Measurements from ENCODE around the gene NCOA7.
"Not testable (repeated sequence)": the region's sequence is repeated elsewhere in the genome, so short reads cannot be mapped to it uniquely, and the experiment has no call there.

NCOA7 gene

DNA sequence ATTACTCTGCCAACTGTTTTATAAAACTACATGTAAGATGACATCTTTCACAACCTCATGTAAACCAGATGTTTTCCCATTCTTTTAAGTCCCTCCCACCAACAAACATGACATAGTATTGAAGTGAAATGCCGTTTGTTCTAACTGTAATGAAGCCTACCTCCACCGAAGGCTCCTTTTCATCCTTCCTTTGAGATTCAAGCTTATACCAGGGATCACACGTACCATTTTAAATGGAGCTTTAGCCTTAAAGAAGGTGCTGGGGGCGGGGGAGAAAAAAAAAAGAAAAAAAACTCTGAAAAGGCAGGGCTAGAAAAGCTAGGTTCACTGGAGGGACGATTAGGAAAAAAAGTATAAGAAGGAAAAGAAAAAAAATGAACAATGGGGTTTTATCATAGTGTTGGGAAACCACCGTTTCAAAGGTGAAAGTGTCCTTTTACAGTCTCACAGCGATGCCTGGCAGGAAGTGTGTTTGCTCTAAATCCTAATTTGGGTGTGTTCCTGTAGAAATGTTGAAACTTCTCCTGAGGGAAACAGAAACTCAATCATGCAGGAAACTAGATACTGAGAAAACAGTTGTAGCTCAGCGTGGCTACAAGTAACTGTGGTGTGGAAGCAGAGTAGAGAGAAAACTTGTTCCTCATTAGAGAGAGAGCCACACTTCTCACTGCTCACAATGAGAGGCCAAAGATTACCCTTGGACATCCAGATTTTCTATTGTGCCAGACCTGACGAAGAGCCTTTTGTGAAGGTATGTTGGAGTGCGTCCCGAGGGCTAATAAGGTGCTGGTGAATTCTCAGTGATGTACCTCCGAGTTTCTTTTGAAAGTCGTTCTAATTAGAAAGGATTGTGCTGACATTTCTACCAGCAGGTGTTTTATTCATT lies 128.2 kb downstream of the NCOA7 start:
- no peak for DNase-seq (ENCODE audit: low spot score)

DNA sequence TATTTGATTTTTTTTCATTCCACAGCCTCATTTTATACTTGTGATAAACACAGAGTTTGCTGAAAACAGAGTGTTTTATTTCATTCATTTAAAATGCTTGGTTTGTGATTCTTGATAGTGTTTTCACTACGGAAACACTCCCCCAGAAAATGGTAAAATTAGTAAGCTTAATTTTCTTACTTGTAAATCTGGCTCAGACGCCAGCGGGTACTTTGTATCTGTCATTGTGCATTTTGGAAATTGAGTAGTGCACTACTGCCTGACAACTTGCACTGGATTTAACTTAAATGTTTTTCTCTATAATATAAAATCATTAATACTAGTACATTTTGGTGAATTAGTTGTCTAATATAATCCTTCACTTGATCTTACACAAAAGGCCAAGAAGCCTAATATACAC lies 128.9 kb downstream of the NCOA7 start:
- DNase-seq (ENCODE audit: low spot score) = no peak

GRCh38 chr6:125922322-125922860 lies 131.6 kb downstream of the NCOA7 start:
- no peak for DNase-seq (ENCODE audit: low spot score)

GRCh38 chr6:125923366-125923877 lies 132.7 kb downstream of the NCOA7 start:
- DNase-seq (ENCODE audit: low spot score) = no peak

GRCh38 chr6:125924169-125924568 lies 133.4 kb downstream of the NCOA7 start:
- no peak for DNase-seq (ENCODE audit: low spot score)

DNA sequence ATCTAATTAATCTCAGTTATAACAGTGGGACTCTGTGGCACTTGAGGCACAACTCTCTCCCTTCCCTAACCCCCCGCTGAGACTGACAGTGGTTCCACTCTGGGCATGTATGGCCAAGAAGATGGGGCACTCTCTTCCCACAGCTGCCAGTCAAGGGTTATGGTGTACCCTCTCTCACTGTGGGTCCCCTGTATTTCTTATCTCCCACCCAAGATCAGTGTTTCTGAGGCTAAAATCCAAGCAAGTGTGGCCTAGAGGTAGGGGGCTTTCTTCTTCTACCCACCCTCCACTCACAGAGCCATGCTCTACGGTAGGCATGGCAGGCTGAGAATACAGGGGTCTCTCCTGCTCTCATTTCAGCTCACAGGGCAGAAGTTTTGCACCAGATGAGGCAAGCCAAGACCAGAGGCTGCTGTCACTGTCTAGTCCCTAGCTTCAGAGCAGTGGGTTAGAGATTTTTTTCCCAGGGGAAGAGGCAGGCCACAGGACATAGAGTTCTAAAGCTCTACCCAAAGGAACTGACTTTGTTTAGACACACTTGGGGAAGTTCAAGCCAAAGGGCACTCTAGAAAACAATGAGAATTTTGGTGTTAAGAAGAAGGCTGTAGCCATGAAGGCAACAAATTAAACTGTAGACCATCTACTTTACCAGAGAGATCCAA lies 134.1 kb downstream of the NCOA7 start:
- DNase-seq (ENCODE audit: low spot score) = no peak

DNA sequence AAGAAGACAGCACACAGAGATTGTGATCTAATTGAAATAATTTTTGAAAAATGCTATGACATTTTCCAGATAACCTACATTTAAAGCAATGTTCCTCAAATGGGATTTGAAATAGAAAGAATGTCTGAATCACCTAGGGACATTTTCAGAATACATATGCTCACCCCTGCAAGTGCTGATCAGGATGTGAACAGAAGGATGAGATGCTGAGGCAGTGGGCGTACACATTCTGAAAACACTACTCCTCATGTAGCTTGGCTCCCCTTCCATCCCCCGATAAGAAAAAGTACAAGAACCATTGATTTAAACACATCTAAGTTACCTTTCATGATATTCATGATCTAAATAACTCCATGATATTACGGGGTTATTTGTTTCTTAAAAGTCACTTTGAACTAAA lies 136.0 kb downstream of the NCOA7 start:
- DNase-seq (ENCODE audit: low spot score) = no peak

DNA sequence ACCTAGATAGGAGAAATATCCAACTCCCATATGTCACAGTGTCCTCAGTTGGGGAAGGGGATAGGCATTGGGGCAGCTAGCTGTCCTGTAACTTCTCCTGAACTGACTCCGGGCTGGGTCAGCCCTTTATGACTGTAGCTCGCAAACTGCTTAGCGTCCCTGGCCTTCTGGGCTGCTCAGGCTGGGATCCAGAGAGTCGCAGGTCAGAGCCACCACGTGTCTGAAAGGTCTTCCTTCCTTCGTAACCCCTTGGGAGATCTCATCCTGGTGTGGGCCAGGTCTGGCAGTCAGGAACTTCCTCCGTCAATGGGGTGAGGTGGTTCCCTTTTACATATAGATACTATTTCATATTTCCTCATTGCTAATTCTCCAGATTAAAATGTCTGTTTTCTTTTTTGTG lies 137.0 kb downstream of the NCOA7 start:
- DNase-seq (ENCODE audit: low spot score) = no peak

DNA sequence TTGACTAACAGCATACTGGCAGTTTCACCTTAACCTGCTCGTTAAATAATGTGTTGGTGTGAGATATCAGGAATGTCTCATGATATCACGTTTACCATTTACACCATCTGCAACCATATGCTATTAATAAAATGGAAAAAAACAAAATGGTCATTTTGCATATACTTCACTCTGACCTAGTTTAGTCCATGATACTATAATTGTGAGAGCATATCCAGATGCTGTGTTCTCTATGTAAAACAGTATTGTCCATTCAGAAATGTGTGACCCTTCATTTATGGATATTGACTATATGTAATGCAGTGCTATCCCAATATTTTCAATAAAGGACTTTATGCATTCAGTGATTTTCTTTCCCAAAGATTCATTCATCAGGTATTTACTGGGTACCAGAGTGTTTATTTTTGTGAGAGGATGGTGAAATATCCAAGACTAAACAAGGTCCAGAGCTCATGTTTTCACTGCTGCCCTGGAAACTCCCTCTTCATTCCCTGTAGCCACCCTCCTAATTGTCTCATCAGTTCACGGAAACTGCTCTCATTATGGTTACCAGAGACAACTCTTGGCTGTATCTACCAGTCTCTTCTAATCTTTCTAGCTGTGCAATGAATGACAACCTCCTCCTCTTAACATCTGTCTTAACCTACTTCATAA lies 140.1 kb downstream of the NCOA7 start:
- no peak for DNase-seq (ENCODE audit: low spot score)

DNA sequence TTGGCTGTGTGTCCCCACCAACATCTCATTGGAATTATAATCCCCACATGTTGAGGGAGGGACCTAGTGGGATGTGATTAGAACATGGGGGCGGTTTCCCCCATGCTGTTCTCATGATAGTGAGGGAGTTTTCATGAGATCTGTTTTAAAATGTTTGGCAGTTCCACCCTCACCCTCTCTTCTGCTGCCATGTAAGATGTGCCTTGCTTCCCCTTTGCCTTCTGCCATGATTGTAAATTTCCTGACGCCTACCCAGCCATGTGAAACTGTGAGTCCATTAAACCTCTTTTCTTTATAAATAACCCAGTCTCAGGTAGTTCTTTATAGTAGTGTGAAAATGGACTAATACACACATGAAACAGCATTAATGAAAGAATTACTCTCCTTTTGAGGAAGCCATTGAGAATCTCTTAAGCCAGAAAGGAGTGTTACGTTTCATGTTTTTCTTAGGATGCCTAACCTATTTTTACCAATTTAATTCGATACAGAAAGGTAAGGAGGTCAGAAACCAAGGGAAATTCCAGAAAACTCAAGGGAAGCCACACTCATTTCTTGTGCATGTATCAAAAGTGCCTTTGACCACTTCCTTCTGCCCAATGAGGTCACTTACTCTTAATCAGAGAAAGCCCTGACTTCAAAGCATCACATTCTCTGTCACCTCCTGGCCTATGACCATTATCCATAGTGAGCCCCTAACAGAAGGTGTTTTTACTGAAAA lies 141.1 kb downstream of the NCOA7 start:
- DNase-seq (ENCODE audit: low spot score) = no peak

DNA sequence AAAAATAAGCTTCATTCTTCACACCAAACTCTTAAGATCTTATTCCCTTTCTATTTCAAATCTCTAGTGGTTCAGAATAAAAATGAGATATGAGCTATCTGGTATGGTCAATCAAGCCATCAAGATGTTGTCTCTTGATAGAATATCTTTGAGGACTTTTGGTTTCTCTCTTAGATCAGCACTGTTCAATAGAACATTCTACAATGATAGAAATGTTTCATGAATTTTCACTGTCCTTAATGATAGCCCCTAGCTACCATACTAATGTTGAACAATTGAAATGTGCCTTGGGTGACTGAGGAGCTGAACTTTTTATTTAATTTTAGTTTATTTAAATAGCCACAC lies 141.7 kb downstream of the NCOA7 start:
- DNase-seq (ENCODE audit: low spot score) = no peak

GRCh38 chr6:125935520-125935919 lies 144.8 kb downstream of the NCOA7 start:
- DNase-seq (ENCODE audit: low spot score) = not testable (repeated sequence)

GRCh38 chr6:125939026-125939425 lies 148.3 kb downstream of the NCOA7 start:
- no peak for DNase-seq (ENCODE audit: low spot score)

GRCh38 chr6:125939791-125940190 lies 149.0 kb downstream of the NCOA7 start:
- no peak for DNase-seq (ENCODE audit: low spot score)

- DNase-seq (ENCODE audit: low spot score) = no peak
These were observed 149.7 kb downstream of the NCOA7 start for GRCh38 chr6:125940247-125941041.

DNA sequence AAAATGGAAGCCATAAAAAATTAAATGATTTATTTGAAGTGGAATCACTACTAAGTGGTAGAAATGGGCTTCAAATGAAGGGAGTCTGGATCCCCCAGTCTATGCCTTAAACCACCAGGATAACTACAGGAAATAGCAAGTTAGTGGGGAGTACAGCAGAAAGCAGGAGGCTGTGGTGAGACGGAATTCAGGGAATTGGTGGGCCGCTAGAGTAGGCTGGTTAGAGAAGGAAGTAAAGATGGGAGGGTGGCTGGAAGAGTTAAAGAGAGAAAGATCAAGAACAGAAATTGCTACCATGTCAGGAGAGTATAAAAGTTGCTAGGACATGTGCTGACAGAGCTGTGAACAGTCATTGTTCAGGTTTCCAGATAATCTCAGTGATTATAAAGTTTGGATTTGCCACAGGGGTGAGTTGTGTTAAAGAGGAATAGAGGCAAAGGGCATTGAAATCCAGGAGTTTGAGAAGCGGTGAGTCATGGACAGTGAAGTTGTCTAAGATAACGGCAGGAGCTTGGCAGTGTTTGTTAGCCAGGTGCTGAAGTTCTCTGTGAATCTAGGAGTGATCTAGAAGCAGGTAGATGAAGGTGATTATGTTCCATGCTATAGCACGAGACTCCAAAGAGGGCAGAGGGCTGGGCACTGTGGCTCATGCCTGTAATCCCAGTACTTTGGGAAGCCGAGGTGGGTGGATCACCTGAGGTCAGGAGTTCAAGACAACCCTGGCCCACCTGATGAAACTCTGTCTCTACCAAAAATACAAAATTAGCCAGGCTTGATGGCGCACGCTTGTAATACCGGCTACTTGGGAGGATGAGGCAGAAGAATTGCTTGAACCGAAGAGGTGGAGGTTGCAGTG lies 152.1 kb downstream of the NCOA7 start:
- no peak for DNase-seq (ENCODE audit: low spot score)

- no peak for DNase-seq (ENCODE audit: low spot score)
These were observed 153.0 kb downstream of the NCOA7 start for GRCh38 chr6:125943528-125944433.

DNA sequence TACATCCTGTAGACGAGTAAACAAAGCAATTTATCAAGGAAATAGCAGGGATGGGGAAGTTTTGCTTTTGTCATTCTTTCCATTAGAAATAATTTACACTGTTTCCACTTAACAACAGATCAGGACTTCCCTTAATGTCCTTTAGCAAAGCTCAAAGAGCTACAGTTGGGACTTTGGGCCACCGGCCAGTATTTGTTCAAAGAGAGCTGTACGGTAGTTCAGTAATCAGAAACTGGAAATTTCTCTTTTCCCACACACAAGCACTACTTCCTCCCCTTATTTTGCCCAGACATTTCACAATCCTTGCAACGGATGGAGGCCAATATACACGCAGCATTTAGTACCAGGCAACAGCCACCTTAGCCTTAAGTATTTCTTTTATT lies 153.7 kb downstream of the NCOA7 start:
- DNase-seq (ENCODE audit: low spot score) = no peak

DNA sequence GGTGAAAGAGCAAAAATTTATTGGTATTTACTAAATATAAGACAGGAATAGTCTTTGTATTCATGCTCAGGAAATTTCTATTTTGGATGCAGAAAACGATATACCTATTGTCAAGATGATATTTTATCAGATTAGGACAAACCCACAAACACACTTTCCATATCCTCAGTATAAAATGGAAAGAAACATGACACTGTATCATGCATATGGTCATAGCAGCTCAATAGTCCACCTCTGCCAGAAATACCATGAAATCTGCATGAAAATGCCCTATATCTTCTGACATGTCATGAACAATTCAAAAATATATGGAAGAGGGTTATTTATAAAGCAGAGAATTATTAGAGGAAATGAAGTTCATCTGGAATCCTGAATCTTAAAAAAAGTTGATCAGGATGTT lies 154.1 kb downstream of the NCOA7 start:
- DNase-seq (ENCODE audit: low spot score) = no peak
